GM21619 (cell line): ENCODE measurements around the gene KRT39.
"Not testable (repeated sequence)": the region's sequence is repeated elsewhere in the genome, so short reads cannot be mapped to it uniquely, and the experiment has no call there.

ENCODE experiments used
- ATAC-seq: cut with Tn5 transposase; IDR thresholded peaks from one replicate; pipeline ENCODE4 v1.9.1; 2021; ENCODE audit not compliant: unreplicated experiment

Gene KRT39

GRCh38 chr17:40944531-40944930 lies 22.2 kb downstream of the KRT39 start:
- ATAC-seq: no peak

- no peak for ATAC-seq
Measured at GRCh38 chr17:40942553-40942952, 24.2 kb downstream of the KRT39 start.

GRCh38 chr17:40940266-40940665 lies 26.5 kb downstream of the KRT39 start:
- no peak for ATAC-seq

GRCh38 chr17:40938981-40939380 lies 27.8 kb downstream of the KRT39 start:
- ATAC-seq: no peak

GRCh38 chr17:40937384-40937819 lies 29.3 kb downstream of the KRT39 start, which contains the start of gene KRT23:
KRT23 (minus strand) TSS chr17:40937646; CDS start chr17:40936603, 1,043 bp downstream.
- ATAC-seq: no peak

- ATAC-seq: no peak
Measured at GRCh38 chr17:40936976-40937375, 29.8 kb downstream of the KRT39 start.

GRCh38 chr17:40936437-40936971 lies 30.2 kb downstream of the KRT39 start:
- ATAC-seq: no peak

- no peak for ATAC-seq
Measured at GRCh38 chr17:40935624-40936023, 31.1 kb downstream of the KRT39 start.

GRCh38 chr17:40932608-40933007 lies 34.1 kb downstream of the KRT39 start:
- ATAC-seq: no peak

- ATAC-seq: no peak
Measured at GRCh38 chr17:40931311-40931710, 35.4 kb downstream of the KRT39 start.

GRCh38 chr17:40926341-40926740 lies 40.4 kb downstream of the KRT39 start:
- ATAC-seq: no peak

- ATAC-seq: no peak
Measured at GRCh38 chr17:40922239-40922638, 44.5 kb downstream of the KRT39 start.

- ATAC-seq: no peak
Measured at GRCh38 chr17:40921026-40921425, 45.7 kb downstream of the KRT39 start.

- ATAC-seq: not testable (repeated sequence)
Measured at GRCh38 chr17:40917116-40917515, 49.6 kb downstream of the KRT39 start.

GRCh38 chr17:40916366-40916765 lies 50.4 kb downstream of the KRT39 start:
- no peak for ATAC-seq

GRCh38 chr17:40915721-40916256 lies 51.0 kb downstream of the KRT39 start:
- no peak for ATAC-seq

- no peak for ATAC-seq
Measured at GRCh38 chr17:40915199-40915661, 51.5 kb downstream of the KRT39 start.

GRCh38 chr17:40914075-40914855 lies 52.5 kb downstream of the KRT39 start:
- ATAC-seq: no peak

- ATAC-seq: no peak
Measured at GRCh38 chr17:40912486-40913210, 54.1 kb downstream of the KRT39 start.

- no peak for ATAC-seq
Measured at GRCh38 chr17:40910441-40910841, 56.3 kb downstream of the KRT39 start.

GRCh38 chr17:40909755-40910154 lies 57.0 kb downstream of the KRT39 start:
- ATAC-seq: no peak

- ATAC-seq: no peak
Measured at GRCh38 chr17:40909351-40909750, 57.4 kb downstream of the KRT39 start.
